ENCODE data around the gene MTMR1.

The MTMR1 gene

DNA sequence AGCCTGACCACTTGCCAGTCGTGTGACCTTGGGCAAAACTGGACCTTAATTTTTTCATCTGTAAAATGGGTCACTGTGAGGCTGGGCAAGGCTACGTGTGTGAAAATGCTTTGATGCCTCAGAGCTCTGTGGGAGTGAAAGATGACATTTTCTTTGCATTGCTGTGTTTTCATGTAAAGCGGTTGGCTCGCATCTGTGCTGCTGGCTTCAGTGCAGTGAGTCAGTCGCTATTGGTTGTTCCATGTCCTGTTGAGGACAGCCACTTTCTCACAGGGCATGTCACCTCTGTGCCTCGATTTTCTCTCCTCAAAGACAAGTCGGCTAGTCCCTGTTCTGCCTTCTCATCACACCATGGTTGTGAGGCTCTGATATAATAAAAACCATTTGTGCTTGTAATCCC lies 4.4 kb downstream of the MTMR1 start:
- DNase-seq = no peak

DNA sequence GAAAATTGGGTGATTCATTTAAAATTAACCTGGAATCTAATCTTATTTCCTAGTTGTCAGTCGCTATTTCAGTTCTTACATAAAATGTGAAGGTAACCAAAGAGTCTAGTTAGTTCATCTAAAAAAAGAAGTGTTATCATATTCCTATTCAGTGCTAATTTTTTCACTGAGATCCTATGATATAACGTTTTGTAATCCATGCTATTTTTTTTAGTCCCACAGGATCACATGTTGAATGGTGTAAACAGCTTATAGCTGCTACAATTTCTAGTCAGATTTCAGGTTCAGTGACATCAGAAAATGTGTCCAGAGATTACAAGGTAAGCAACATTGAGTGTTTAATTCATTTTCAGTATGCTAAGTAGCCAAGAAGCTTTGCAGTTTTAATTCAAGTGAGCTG lies 5.8 kb downstream of the MTMR1 start:
- DNase-seq = no peak

DNA sequence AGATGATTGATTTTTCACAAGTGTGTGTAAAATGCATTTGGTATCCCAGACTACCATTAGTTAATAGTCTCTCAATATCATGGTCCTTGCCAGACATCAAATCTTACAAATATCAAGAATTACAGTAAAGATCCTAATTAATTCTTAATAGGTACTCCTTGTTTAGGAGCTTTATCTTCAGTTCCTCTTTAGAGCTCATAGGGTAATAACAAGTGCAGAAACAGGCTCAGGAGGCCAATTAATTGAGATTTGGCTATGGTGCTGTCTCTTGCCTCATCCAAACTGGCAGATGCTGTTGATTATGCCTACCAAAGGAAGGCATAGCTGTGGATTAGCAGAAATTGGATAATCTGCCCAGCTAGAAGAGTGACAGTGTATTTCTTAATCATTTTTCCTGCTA lies 6.9 kb downstream of the MTMR1 start:
- peak; percentile 44 for DNase-seq

DNA sequence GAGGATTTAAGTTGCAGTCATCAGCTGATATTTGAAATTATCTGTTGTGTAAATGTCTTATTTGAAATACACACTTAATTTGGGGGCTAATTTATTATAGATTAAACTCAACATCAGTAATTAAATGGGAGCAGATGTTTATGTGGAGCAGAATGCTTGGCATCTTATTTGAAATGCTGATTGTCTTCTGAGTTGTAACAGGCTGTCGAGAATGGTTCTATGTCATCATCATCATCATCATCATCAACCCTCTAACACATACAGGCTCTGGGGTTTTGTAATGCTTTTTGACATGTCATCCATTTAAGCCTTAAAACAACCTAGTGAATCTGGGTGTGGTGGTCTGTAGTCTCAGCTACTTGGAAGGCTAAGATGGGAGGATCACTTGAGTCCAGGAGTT lies 8.2 kb downstream of the MTMR1 start:
- no peak for DNase-seq

DNA sequence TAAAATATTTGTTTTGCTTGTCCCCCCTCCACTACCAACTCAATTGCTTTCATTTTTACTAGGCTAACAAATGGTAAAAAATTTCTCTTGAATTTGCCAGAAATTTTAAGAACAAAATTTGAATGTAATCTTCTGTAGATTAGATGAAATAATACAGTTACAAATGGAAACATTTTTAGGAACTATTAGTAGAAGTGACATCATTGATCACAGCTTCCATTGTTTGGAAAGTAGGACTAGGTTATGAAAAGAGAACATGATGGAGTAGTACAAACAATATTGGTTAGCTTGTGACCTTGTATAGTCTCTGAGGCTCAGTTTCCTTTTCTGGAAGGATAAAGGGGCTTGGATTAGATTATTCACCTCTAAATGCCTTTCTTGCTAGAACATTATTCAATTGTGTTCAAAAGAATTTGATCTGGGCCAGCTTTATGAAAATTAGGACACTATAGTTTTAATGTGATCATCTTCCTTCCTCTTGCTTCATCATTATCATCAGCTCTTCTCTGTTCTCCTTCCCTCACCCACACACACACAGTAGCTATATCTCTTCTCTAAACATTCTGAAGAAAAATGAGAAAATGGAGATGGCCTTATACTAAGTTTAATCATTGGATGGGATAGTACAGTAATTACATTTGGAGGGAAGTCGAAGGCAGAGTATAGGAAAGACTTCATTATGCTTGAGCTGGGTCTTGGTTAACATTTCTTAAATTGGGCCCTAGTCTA lies 9.9 kb downstream of the MTMR1 start:
- DNase-seq = no peak

DNA sequence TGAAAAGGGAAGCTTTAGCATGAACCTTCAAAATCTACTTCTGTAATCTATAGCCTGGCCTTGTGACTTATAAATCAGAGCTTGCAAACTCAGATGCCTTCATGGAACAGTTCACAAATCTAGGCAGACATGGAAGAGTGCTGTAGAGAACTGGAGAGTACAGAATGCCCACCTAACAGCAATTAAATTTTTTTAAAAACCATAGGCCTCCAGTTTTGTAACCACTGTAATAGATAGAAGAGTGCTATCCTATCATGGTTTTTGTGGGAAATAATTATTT lies 10.4 kb downstream of the MTMR1 start:
- no peak for DNase-seq

DNA sequence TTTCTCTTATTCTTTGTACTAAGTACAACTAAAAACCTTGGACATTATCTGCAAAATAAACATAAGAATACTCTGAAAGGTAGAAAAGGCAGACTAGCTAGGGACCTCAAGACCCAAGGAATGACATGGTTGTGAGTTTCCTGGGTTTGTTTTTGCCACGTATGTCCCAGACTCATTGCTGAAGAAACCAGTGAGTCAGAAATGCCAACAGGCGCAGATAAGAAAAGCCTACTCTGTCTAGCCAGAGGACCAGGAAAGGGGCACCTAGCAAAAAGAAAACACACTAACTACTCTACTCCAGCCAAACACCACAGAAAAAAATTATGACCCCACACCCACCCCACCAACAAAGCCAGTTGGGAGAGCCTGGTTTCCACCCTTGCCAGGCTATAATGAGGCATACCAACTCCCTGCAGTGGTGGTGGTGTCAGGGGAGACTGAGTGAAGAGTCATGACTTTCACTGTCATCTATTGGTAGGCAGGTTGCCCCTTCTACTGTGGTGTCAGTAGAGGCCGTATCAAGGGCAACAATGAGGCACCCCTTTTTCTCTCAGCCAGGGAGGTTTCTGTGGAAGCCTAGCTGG lies 10.9 kb downstream of the MTMR1 start:
- DNase-seq = no peak

DNA sequence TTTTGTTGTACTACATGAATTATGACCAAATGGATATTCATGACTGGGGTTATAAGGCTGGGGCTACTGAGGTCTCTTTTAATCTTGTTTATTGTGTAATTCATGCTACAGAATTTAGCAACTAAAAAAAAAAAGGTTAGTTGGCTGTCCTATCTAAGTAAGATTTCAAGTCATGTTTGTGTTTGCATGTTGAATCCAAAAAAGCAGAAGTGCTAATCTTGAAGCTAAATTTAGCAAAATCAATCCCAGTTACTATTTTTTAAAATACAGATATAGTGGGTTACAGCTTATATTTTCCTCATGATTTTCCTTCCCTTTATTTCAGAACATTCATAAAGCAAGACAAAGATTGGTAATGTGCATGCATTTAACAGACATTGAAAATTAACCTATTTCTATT lies 19.4 kb downstream of the MTMR1 start:
- DNase-seq = no peak

DNA sequence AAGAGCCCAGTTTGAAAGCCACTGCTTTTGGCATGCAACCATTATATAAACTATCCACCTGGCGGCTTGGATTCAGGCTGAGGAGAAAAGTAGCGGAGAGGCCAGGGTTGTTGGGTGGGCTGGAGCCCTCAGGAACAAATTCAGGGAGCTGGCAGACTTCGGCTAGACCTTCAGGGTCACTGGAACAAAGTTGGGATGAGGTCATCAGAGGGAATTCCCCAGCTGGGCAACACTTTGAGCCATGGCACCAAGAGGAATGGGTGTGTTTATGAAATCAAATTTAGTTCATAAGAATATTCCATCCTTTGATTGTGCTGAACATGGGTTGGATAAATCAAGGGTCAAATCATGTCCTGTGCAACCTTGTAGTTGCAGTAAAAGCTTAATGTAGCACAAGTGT lies 22.0 kb downstream of the MTMR1 start:
- no peak for DNase-seq

DNA sequence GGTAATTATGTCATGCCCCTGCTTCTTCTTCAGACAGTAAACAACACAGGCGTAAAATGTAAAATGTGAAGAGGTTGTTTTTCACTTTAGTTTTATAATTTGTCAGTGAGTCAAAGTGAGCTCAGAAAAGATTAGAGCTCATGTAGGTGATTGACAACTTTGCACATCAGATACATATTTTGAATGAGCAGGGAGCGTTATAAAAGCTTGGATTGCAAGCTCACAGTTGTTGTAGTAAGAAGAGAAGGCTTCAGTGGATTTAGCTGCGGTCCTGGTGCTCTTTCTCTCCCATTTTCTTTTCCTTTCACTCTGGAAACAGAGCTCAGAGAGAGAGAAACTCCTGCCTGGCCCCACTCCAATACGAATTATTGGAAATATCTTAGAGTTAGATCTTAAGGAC lies 26.4 kb downstream of the MTMR1 start:
- no peak for DNase-seq

DNA sequence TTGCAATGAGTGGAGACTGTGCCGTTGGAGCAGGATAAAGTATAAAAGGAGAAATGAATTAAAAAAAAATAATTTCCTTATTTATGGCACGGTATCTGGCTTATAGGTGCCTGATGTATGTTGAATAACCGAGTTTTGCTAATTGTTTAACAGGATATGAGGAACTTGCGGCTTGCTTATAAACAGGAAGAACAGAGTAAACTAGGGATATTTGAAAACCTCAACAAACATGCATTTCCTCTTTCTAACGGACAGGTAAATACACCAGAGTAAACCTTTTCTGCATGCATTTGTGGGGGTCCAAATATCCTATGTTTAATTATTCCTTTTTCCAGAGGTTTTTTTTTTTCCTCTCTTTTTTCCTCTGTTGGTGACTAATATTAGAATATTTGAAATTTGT lies 36.8 kb downstream of the MTMR1 start:
- DNase-seq = no peak

DNA sequence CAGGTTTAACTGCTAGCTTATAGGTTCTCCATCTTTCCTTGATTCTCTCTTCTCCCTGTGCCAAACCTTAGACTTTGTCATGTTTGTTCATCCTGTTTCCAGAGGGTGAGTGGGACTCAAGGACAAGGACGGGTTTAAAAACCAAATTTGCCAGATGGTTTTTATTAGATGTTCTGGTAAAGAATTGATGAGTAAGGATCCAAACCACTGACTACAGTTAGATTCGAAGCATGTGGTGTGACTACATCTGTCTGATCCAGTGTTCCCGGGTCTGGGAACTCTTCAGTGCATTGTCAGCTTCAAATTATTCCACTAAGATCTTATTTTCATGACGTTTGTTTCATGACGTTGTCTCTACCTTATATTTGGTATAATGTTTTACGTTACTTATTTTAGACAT lies 37.5 kb downstream of the MTMR1 start:
- DNase-seq = no peak

DNA sequence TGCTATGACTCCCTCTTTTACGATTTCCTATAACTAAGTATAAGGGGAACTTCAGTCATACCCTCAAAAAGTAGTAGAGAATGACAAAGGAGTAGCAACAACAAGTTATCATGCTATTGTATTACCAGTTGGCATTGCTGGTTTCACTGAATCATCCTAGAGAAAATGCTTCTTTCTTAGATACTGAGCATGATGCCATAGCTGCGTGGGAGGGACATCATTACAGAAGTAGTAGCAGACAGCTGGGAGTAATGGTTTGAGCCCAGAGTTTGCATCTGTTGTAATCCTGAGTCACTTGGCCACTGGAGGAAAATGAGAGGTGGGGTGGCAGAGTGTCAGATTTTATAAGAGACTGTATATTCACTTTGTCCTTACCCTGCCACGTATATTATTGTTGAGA lies 38.6 kb downstream of the MTMR1 start:
- no peak for DNase-seq

DNA sequence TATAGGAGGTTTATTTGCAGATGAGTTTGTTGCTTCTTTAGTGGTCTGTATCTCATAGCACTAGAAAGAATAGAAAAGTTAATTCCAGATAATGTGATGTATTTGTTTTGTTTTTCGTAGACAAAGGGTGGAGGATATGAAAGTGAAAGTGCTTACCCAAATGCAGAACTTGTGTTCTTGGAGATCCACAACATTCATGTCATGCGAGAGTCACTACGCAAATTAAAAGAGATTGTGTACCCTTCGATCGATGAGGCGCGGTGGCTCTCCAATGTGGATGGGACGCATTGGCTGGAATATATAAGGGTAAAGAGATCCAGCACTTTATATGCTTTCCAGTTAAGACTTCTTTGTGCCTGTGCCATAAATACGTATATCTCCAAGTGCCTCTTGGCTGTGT lies 43.3 kb downstream of the MTMR1 start:
- DNase-seq = no peak

DNA sequence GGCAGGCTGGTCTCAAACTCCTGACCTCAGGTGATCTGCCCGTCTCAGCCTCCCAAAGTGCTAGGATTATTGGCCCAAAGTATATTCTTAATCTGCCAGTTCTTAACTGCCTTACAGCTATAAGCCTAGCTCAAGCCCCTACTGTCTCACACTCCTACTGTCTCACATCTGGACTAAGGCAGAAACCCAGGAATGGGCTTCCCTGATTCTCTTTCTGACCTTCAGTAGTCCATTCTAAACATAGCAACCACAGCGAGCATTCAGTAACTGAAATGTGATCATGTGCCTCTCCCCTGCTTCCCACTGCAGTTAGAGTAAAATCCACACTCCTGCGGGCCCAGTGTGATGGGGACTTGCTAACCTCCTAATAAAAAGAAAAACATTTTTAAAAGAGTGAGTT lies 58.9 kb downstream of the MTMR1 start:
- DNase-seq = no peak

DNA sequence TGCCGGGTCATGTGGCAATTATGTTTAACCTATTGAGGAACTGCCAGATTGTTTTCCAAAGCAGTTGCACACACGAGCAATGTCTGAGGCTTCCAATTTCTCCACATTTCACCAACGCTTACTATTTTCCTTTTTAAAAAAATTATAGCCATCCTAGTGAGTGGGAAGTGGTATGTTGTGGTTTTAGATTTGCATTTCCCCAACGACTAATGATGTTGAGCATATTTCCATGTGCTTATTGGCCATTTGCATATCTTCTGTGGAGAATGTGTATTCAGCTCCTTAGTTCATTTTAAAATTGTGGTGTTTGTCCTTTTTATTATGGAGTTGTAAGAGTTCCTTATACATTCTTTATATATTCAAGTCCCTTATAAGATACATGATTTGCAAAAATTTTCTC lies 60.2 kb downstream of the MTMR1 start:
- DNase-seq = no peak

DNA sequence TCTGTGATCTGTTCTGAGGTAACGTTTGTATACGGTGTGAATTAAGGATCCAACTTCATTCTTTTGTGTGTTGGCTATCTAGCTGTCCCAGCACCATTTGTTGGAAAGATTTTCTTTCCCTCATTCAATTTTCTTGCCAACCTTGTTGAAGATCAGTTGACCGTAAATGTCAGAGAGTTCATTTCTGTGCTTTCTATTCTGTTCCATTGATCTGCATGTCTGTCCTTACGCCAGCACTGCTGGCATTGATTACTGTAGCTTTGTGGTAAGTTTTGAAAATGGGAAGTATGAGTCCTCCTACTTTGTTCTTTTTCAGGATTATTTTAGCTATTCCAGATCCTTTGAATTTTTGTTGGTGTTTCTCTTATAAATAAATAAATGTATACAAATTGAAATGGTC lies 60.8 kb downstream of the MTMR1 start:
- DNase-seq = no peak

DNA sequence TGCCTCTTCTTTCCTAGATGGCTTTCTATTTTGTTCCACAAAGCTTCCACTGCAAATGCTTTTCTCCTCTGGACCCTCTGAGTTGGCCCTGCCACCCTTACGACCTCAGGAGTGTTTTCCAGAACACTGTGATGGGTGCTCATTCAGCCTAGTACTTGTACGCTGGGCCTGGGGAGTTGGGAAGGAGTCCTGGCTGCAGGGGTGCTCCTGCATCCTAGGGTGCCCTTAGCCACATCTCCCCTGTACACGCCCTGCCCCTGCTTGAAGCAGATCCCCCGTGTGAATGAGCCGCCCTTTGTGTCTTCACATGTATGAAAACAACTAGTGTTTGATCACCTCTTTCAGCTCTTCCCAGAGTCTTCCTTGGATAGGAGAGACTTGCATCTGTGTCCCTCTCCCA lies 64.2 kb downstream of the MTMR1 start:
- no peak for DNase-seq

DNA sequence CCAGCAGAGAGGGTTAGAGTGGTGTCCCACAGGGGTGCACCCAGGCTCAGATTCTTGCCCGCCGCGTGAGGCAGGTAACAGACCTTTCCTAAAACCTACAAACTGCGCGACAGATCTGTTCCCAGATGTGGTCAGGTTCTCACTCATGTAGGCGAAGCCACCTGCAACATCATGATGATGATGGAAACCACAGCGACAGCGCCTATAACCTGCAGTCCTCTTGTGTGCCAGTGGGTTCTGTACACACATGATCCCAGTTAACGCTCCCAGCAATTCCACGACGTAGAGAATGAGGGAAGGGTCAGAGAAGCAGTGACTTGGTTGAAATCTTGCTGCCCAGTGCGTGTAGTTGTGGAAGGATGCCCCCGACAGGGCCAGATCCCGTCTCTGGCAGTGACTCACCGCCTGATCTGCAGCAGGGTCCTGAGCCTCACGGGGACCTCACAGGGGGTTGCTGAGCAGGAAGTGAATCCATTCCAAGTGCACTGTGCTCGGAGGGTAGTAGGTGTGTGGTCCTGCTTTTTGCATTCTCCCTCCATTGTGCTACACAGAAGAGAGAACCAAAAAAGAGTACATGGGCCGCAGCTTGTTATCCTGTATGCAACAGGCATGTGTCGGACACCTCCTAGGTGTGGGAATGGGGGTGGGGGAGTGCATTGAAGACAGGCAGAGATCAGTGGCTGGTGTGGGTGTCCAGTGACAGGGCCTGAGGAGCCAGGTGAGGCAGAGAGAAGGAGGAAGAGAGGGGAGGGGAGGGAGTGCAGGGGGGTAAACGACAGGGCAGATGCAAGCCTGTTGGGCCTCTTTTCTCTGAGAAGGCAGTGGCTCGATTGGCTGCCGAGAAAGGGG lies 66.6 kb downstream of the MTMR1 start:
- DNase-seq = no peak

DNA sequence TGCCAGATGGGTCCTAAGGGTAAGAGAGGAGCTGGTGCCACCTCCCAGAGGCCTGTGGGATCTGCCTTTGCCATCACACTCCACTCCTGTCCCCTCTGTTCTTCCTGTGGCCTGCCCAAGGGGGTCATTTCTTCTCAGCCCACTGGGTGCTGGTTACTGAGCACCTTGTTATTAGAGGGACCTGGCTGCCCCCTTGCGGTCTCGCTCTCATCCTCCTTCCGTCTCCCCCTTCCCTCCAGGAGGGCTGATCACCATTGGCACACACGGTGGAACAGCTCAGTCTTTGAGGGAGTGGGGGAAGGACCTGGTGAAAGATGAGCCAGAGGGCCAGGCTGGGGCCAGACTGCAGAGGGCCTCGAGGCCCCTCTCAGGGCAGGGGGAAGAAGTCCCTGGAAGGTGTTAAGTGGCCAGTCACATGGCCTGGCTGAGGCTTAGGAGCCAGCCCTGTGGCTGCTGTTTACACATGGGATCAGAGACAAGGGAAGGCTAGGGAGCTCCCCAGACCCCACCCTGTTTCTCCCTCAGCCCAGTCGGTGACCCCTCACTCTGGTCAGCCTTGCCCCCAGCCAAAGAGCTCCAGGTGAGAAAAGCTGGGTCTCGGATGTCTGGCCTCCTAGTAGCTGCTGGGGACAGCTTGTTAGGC lies 68.1 kb downstream of the MTMR1 start:
- DNase-seq = no peak

DNA sequence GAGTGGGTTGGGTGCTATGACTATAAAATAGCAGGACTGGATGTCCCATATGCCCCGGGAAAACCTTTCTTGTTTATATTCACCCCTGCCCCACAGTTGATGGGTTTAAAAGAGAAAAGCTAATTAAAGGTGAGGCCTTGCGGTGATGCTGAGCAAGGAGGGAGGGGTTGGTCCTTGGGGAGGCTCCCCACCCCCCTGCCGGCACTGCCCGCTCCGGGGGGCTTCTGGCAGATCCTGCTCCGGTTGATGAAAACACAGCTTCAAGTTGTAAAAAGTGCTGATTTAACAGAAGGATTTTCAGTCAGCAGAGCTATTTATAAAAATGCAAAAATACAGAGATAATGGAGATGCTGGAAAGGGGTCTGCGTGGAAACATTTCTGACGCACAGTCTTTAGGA lies 68.6 kb downstream of the MTMR1 start:
- DNase-seq = no peak

DNA sequence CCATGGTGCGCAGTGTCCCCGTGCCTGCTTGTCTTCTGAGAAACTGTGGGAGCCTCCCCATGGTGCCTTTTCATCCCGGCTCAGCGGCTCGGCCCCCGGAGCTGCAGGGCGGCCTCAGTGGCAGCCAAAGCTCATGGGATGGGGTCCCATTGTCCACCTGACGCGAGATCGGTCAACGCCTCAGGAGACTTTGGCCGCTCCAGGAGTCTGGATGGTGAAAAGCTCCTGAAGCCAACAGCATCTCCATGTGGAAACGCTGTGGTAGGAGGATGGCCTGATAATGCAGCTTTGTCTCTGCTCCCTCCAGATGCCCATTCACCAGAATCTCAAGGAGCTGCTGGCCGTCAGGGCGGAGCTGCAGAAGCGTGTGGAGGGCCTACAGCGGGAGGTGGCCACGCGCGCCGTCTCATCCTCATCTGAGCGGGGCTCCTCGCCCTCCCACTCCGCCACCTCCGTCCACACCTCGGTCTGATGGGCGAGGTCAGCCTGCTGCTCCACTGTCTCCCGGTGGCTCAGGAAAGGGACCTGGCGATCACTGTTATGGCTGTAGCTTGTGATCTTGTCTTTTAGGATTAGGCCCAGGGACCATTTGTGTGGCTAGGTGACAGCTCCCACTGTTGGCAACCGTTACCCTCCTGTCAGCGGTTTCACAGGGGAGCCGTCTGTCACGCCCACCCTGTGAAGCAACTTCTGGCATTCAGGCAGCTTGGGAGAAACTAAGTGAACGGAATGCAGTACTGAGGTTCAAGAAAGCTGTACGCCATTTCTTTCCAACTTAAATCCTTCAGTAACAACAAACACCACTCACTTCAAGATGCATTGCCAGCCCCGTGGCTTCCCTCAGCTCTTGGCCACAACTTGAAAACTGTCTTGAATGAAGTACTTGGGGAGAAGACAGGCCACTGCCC lies 69.3 kb downstream of the MTMR1 start:
- no peak for DNase-seq

DNA sequence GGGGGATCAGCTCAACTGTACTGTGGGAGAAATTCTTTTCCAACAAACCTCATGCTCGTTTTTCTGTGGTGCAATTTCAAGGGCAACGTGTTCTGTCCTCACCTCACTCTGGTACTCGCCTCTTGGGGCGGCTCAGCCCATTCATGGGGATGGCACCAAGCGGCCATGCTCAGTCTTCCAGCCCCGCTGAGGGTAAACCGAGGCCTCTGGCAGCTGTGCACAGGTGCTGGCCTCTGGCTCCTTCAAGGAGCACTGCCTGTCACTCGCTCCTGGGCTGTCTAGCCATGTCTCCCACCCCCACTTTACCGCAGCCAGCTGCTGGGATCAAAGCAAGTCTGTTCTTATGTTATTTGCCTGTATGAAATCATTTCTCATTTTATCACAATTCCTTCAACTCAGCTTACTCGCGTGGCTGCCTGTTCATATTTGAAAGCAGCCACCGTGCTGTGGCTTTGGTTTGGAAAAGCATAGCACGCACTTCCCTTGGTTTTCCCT lies 70.2 kb downstream of the MTMR1 start:
- no peak for DNase-seq
